Calu3 (cell line): ENCODE measurements around the gene RBPMS2. TPM values are rescaled to one million over a fixed set of nuclear protein-coding genes. Genes with fewer than 3 reads are reported as not detected.
"Not testable (repeated sequence)": the region's sequence is repeated elsewhere in the genome, so short reads cannot be mapped to it uniquely, and the experiment has no call there.

Experiments
- Bru-seq: library from RNA; stranded (reverse); fragments of 400-500 nt; gene quantifications from one replicate; lab custom pipeline; 2021; lab: Mats Ljungman, UMichigan
- BruChase-seq, 2 experiments: library from RNA; stranded (reverse); fragments of 400-500 nt; gene quantifications; one replicate each; lab custom pipeline; 2021; lab: Mats Ljungman, UMichigan
- BruUV-seq: library from RNA; stranded (reverse); fragments of 400-500 nt; replicated peaks from 2 replicates; lab custom pipeline; 2021; lab: Mats Ljungman, UMichigan
- CTCF ChIA-PET: fragments of 300-600 bp; sonication (Branson Sonifier 250); formaldehyde crosslinking; loops from one replicate; lab custom pipeline; 2022; ENCODE audit warnings: antibody characterized with exemption; lab: Charles Lee
- DNase-seq: peaks from one replicate; pipeline ENCODE4 v3.0.0; 2022
- H3K27ac Mint-ChIP-seq: one replicate; pipeline ENCODE4 v1.8.0; 2022; ENCODE audit warnings: mixed read lengths; ENCODE audit not compliant: unreplicated experiment
- H3K27me3 Mint-ChIP-seq: one replicate; pipeline ENCODE4 v1.8.0; 2022; ENCODE audit warnings: mixed read lengths; ENCODE audit not compliant: unreplicated experiment
- H3K36me3 Mint-ChIP-seq: one replicate; pipeline ENCODE4 v1.8.0; 2022; ENCODE audit warnings: mild to moderate bottlenecking, moderate library complexity, mixed read lengths; ENCODE audit not compliant: insufficient read depth, unreplicated experiment
- H3K4me1 Mint-ChIP-seq: one replicate; pipeline ENCODE4 v1.8.0; 2022; ENCODE audit warnings: mild to moderate bottlenecking, low read depth, mixed read lengths; ENCODE audit not compliant: unreplicated experiment
- H3K4me3 Mint-ChIP-seq: one replicate; pipeline ENCODE4 v1.8.0; 2022; ENCODE audit warnings: mild to moderate bottlenecking, low read depth, moderate library complexity, mixed read lengths; ENCODE audit not compliant: unreplicated experiment
- H3K9me3 Mint-ChIP-seq: one replicate; pipeline ENCODE4 v1.8.0; 2022; ENCODE audit warnings: low read depth, mixed read lengths; ENCODE audit not compliant: unreplicated experiment
- CTCF ChIP-seq: fragments of 200-600 bp; IDR thresholded peaks from one replicate; pipeline ENCODE4 v1.8.0; 2022; ENCODE audit warnings: antibody characterized with exemption; ENCODE audit not compliant: unreplicated experiment
- intact Hi-C: fragments of 100-400 bp; cut with micrococcal nuclease; formaldehyde crosslinking; loops from one replicate; pipeline ENCODE4 v1.10.0; 2022; ENCODE audit not compliant: unreplicated experiment
- long read RNA-seq: library from polyadenylated mRNA; stranded (forward); transcript quantifications from one replicate; pipeline ENCODE4 v2.0.0, GENCODE V29; 2022
- total RNA-seq: library from RNA; stranded (reverse); gene quantifications from 2 replicates; pipeline ENCODE4 v1.2.3, GENCODE V29; 2022

RBPMS2 gene
- total RNA-seq, result 1.4 and 1.6 TPM in 2 replicates
- Bru-seq, nascent RNA, result percentile 24 among the genes with signal in this experiment
- percentile 23 among the genes with signal in this experiment for BruChase-seq, experiment 1, labeled RNA remaining after a 6-hour chase
- percentile 27 among the genes with signal in this experiment for BruChase-seq, experiment 2, labeled RNA remaining after a 2-hour chase
- long read RNA-seq, partial matches to known transcripts, result 0 of 1 reads
- long read RNA-seq, other reads (novel, unspliced or antisense), result 0 of 1 reads

GRCh38 chr15:64775551-64776401 is at the start of gene RBPMS2:
Gene RBPMS2, minus strand, starts transcription at chr15:64775589. Its CDS starts 270 bp downstream, at chr15:64775319.
- Mint-ChIP-seq H3K27me3 (peaks cover 89% of the 10 kb centered on the region), H3K4me3 (peak within 1 kb of the TSS; percentile 72), H3K36me3 (peaks cover 13% of the 10 kb centered on the region), H3K4me1 (no peaks in the 10 kb centered on the region), H3K27ac (peak within 1 kb of the TSS; percentile 52), H3K9me3 (no peaks in the 10 kb centered on the region)
- no peak for TF ChIP-seq CTCF
- peak; percentile 24 for DNase-seq
- no TSS peak for BruUV-seq
- intact Hi-C loops, result no loop called here
- CTCF ChIA-PET, result no interaction called here

GRCh38 chr15:64824929-64825430 is 49.6 kb upstream of the RBPMS2 start:
- H3K27ac Mint-ChIP-seq, result peak overlapping the region; percentile 75
- CTCF ChIA-PET, result interaction anchor here (0.7 to 1.1 kb wide), 3 partner anchors 11 to 115 kb away, joined by 3 to 9 read pairs (median 3); no protein-coding TSS in a partner anchor
- peaks cover 23% of the 10 kb centered on the region for H3K36me3 Mint-ChIP-seq
- BruUV-seq, result TSS peak; percentile 81
- H3K4me3 Mint-ChIP-seq, result peak overlapping the region; percentile 86
- intact Hi-C loops, result loop anchor here (1.0 kb wide), 1 partner anchor 10 kb away; no protein-coding TSS in a partner anchor
- no peaks in the 10 kb centered on the region for H3K9me3 Mint-ChIP-seq
- no peak for DNase-seq
- H3K27me3 Mint-ChIP-seq, result no peaks in the 10 kb centered on the region
- H3K4me1 Mint-ChIP-seq, result peaks cover 19% of the 10 kb centered on the region
- TF ChIP-seq CTCF, result no peak

- Mint-ChIP-seq H3K4me3 (no peak overlapping the region), H3K36me3 (peaks cover 14% of the 10 kb centered on the region), H3K9me3 (no peaks in the 10 kb centered on the region), H3K4me1 (no peaks in the 10 kb centered on the region), H3K27me3 (no peaks in the 10 kb centered on the region), H3K27ac (no peak overlapping the region)
- no TSS peak for BruUV-seq
- no peak for DNase-seq
- intact Hi-C loops, result no loop called here
- CTCF ChIA-PET, result no interaction called here
- TF ChIP-seq CTCF, result no peak
Observed at GRCh38 chr15:64816452-64816851, 41.1 kb upstream of the RBPMS2 start.

DNA sequence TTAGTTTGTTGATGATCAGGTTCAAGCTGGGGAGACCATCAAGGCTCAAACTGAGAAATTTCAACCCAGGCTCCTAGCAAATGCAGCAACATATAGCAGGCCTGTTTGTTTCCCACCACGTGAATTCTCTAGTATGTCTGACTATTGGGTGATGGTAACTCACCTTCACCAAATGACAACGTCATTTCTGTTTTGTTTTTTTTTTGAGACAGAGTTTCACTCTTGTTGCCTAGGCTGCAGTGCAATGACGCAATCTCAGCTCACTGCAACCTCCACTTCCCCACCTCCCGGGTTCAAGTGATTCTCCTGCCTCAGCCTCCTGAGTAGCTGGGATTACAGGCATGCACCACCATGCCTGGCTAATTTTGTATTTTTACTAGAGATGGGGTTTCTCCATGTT is 39.6 kb upstream of the RBPMS2 start:
- H3K4me1 Mint-ChIP-seq, BruUV-seq, CTCF ChIA-PET, DNase-seq, H3K27me3 Mint-ChIP-seq, H3K9me3 Mint-ChIP-seq, H3K4me3 Mint-ChIP-seq, H3K27ac Mint-ChIP-seq, intact Hi-C loops: not testable (repeated sequence)
- peaks cover 14% of the 10 kb centered on the region for H3K36me3 Mint-ChIP-seq

DNA sequence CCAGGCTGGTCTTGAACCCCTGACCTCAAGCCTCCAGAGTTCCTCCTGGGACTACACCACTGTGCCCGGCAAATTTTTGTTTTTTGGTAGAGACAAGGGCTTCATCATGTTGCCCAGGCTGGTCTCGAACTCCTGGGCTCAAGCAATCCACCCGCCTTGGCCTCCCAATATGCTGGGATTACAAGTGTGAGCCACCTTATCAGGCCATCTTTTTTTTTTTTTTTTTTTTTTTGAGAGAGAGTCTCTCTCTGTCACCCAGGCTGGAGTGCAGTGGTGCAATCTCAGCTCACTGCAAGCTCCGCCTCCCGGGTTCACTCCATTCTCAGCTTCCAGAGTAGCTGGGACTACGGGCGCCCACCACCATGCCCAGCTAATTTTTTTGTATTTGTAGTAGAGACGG is 38.9 kb upstream of the RBPMS2 start:
- BruUV-seq, H3K4me1 Mint-ChIP-seq, H3K9me3 Mint-ChIP-seq, H3K4me3 Mint-ChIP-seq, intact Hi-C loops, DNase-seq, CTCF ChIA-PET, H3K27ac Mint-ChIP-seq: not testable (repeated sequence)
- Mint-ChIP-seq H3K27me3 (peaks cover 15% of the 10 kb centered on the region), H3K36me3 (peaks cover 14% of the 10 kb centered on the region)
